Measurements from ENCODE around the gene PRDM16.

GRCh38 chr1:3097231-3097630 is 28.2 kb downstream of the PRDM16 start:
- TF ChIP-seq CTCF (conservative IDR thresholded peaks at IDR 0.05) (no peak), ZFX (IDR thresholded peaks at IDR 0.05) (no peak)

Data from C4-2B (cell line).